HL-60/S4 treated with phorbol 12-myristate 13-acetate at 8.2 ng/mL for 4 days and 3 days (cell line): Measurements from ENCODE around the gene RP9.

ENCODE experiments used
- in situ Hi-C: fragments of 300-500 bp; cut with MboI; formaldehyde crosslinking; loops from 2 replicates; pipeline ENCODE4 v1.15.0; 2022; ENCODE audit warnings: low sequenced_read_pairs

RP9 gene

DNA sequence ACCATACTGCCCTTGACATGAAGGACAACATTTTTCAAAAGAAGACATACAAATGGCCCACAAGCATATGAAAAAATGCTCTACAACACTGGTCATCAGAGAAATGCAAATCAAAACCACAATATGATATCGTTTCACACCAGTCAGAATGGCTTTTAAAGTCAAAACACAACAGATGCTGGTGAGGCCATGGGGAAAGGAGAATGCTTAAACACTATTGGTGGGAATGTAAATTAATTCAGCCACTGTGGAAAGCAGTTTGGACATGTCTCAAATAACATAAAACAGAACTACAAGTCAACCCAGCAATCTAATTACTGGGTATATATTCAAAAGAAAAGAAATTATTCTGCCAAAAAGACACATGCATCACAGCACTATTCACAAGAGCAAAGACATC is 42.4 kb downstream of the RP9 start:
- in situ Hi-C loops = no loop called here

DNA sequence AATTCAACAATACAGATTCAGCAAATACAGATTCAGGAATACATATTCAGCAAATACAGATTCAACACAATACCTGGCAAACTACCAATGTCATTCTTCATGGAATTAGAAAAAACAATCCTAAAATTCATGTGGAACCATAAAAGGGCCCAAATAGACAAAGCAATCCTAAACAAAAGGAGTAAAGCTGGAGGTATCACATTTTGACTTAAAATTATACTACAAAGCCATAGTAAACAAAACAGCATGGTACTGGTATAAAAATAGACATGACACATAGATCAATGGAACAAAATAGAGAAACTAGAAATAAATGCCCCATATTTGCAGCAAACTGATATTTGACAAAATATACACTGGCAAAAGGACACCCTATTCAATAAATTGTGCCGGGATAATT is 43.2 kb downstream of the RP9 start:
- in situ Hi-C loops = no loop called here

DNA sequence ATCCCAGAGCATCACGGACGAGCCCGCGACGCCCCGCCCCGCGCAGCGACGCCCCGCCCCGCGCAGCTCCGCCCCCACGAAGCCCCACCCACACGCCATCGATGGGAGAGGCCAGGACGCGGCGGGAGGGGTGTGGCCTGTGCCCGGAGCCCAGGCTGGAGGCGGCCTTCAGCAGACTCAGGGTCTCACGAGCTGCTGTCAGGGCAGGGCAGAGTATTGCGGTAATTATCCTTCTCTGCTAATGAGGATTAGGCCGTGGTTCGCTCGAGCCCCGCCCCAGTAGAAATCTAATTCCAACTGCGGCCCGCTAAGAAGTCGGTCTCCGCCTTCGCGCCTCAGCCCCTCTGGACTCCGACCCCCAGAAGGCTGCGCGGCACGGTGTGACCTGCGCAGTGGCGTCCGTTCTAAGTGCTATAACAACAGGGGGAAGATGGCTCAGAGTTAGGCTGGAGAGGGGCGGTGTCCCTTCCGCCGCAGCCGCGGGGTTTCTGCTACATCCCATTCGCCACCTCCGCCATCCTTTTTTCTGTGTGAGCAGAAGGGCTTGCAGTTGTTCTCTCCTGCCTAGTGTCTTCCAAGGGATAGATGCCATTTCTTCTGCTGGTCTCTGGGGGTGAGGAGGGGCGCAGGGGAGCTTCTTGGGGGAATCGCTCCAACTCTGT is 46.3 kb downstream of the RP9 start:
- in situ Hi-C loops = no loop called here

DNA sequence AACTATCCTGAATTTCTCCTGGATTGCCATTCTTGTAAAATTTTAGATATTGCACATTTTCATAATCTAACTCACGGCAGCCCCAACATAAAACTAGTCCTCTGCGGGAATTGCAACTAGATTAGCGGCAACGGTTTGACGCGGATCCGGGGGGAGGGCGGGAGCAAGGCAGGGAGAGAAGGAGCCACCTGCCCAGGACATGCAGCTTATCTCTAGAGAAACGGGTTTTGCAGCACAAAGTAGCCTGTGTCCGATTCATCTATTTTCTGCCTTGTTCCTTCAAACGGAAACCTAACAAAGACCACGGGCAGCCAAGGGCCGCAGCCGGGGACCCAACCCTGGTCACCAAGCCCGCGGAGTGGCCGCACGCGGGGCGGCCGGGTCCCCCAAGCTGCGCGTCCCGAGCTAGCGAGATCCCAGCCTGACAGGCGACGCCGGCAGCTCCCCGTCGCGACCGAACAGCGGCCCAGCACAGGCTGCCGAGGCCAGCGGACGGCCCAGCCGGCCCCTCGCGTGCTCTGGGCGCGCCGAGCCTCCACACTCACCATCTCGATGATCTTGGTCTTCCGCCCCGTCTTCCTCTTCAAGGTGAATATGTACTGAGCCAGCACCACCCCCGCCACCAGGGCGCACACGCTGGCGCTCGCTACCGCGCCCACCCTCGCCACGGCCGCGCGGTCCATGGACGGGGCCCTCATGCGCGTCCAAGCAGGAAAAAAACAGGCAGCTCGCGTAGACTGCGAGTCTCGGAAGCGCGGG is 47.0 kb downstream of the RP9 start, which contains the start of gene NT5C3A:
Gene NT5C3A, minus strand, starts transcription at position 754 of the 759 bp plus-strand sequence. Its CDS starts 71 bp downstream, at position 683.
- in situ Hi-C loops = no loop called here

DNA sequence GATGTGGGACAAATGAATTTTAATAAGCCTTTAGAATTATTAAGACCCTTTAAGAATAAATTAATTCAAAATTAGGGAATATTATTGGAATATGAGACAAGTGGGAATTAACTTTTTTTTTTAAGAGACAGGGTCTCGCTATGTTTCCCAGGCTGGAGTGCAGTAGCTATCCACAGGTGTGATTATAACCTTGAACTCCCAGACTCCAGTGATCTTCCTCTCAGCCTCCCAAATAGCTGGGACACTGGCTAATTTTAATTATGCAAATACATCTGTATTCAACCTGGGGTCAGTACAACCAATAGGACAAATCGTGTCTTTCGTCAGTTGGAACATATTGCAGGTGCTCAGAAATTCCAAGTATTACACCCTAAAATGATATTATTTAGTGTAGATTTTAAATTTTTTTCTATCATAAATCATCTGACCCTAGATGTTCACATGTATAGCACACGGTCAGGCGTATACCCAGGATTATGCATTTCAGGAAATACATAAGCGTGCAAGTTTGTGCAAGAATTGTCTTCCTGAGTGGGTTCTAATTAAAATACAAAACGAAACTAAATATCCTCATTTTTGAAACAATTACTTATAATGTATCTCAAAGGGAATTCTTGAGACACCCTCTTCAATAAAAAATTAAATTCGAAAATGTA is 47.8 kb downstream of the RP9 start:
- in situ Hi-C loops = no loop called here

DNA sequence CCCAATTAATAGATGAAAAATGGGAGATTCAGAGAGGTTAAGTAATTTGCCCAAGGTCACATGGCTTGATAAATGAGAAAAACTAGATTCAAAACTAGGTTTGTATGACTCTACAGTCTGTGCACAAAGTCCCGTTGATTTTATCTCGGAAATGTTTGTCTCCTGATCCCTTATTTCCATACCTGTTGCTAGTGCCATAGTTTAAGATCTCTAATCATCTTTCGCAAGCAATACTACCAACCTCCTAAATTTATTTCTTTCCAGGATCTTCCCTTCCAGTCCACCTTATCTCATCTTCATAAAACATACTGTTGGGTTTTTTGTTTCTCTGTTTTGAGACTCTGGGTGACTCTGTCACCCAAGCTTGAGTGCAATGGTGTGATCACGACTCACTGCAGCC is 49.6 kb downstream of the RP9 start:
- in situ Hi-C loops = no loop called here

DNA sequence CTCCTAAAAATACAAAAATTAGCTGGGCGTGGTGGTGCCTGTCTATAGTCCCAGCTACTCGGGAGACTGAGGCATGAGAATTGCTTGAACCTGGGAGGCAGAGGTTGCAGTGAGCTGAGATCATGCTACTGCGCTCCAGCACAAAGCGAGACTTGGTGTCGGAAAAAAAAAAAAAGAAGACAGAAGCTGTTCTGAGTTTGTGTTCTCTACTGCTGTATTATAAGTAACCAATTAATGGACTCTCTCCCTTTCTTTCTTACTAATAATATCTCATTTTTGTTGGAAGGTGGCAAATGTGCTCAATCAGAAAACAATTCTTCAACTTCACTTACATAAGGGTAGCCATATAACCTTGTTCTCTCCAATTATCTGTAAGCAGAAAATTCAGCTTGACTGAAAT is 54.0 kb downstream of the RP9 start:
- in situ Hi-C loops = no loop called here

DNA sequence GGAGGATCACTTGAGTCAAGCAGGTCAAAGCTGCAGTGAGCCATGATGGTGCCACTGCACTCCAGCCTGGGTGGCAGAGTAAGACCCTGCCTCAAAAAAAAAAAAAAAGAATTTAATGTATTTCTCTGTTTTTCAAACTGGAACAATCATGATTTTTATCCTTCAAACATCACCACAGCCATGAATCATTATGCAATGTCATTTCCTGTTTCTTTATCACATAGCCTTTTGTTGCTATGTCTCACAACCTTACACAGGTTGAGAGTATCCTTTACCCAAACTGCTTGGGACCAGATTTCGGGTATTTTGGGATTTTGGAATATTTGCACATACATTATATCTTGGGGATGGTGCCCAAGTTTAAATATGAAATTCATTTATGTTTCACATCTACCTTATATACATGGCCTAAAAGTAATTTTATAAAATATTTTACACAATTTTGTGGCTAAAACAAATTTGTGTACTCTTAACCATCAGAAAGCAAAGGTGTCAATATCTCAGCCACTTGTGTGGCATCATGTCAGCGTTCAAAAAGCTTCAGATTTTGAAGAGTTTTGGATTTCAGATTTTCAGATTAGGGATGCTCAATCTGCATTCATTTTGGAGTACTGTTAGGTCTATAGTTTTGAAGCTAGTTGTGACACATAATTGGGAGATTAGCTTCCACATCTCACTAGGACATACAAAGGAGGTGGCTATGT is 54.8 kb downstream of the RP9 start:
- in situ Hi-C loops = no loop called here

DNA sequence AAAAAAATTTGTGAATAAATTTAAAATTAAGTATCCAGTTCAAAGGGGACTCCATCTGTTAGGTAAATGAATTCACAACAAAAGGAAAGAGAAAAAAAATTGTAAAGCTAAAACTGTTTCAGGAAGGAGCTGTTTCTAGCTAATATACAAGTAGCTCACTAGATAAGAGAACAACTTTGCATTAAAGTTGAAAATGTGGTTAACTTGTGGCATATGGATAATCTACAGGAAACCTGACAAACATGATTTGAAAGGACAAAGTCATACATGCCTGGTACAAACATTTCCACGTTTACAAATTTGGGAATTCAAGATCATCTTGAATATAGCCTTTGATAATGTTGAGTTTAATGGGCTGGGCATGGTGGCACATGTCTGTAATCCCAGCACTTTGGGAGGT is 55.5 kb downstream of the RP9 start:
- in situ Hi-C loops = no loop called here

DNA sequence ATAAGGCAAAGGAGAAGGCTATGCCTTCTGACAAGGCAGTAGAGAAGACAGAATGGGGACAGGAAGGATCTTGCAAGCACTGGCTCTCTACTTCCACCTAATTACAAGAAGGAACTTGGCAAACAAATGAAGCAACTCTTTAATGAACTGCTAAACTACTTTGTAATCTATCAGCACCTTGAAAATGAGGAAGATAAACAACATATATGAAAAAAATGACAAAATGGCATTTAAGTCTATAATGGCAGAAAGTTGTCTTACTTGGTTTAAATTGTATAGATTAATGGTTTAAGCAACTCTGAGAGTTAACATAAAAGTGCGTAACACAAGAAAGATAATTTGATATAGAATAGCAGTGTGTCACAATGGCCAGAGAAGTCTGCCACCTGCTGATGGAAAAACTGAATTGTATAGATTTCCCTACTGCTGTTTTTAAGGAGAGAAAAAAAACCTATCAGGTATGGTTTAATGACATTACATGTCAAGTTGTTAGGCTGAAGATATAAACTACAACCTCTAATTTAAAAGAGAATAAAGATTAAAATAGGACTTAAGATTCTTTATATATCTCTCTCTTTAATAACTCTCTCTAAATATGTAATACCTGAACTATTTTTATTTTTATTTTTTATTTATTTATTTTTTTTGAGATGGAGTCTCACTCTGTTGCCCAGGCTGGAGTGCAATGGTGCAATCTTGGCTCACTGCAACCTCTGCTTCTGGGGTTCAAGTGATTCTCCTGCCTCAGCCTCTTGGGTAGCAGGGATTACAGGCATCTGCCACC is 58.5 kb downstream of the RP9 start:
- in situ Hi-C loops = no loop called here

DNA sequence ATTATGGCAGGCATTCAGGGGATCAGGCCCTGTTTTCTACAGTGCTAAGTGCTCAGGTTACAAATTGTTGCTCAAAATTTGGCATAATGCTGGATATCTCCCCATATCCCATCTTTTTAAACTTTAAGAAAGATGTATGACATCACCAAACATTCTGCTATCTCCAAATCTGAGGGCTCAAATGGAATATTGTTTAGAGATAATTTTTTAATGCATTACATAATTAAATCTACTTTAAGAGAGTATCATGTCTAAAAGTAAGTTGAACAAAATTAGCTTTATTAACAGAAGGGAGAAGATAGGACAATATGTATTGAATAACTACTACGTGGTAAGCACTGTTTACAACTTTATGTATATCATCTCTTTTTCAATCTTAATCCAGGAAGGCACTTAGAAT is 60.5 kb downstream of the RP9 start:
- in situ Hi-C loops = no loop called here

DNA sequence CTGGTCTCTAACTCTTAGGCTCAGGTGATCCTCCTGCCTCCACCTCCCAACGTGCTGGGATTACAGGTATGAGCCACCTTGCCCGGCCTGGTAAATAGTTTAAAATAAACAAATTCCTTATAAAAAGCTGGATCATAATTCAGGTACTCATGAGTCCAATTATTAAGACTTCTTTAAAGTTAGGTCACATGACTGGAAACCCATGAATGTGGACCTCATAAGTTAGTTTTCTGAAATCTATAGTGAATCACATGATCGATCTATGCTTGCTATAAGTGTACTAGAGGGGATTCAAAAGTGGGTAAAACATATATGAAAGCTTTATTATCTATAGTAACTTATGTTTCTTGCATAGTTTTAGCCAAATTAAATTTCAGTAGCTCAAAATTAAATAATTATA is 60.9 kb downstream of the RP9 start:
- in situ Hi-C loops = no loop called here

DNA sequence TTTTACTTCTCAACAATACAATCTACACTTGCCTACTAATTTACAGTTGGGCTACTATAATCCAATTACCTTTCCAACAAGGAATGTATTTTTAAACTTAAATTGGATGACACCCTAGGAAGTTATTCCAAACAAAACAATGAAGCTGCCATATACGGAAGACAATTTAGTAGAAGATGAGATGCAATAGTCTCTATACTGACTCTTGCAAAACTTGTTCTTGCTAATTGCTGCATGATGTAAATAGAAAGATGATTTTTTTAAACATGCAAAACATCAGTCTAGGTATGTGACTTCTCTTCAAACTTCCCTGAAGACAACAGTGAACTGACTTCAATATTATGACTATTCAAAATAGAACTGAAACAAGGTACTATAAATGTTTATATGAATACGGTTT is 64.2 kb downstream of the RP9 start:
- in situ Hi-C loops = no loop called here
